ENCODE measurements around the gene DDX56. TPM values are rescaled to one million over a fixed set of nuclear protein-coding genes. Genes with fewer than 3 reads are reported as not detected.

DDX56 gene, protein sequence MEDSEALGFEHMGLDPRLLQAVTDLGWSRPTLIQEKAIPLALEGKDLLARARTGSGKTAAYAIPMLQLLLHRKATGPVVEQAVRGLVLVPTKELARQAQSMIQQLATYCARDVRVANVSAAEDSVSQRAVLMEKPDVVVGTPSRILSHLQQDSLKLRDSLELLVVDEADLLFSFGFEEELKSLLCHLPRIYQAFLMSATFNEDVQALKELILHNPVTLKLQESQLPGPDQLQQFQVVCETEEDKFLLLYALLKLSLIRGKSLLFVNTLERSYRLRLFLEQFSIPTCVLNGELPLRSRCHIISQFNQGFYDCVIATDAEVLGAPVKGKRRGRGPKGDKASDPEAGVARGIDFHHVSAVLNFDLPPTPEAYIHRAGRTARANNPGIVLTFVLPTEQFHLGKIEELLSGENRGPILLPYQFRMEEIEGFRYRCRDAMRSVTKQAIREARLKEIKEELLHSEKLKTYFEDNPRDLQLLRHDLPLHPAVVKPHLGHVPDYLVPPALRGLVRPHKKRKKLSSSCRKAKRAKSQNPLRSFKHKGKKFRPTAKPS
- total RNA-seq = 100 to 1,000 TPM in 1 of 2 experiments, 10 to 100 TPM in 1; 97.4 to 102 TPM

DNA sequence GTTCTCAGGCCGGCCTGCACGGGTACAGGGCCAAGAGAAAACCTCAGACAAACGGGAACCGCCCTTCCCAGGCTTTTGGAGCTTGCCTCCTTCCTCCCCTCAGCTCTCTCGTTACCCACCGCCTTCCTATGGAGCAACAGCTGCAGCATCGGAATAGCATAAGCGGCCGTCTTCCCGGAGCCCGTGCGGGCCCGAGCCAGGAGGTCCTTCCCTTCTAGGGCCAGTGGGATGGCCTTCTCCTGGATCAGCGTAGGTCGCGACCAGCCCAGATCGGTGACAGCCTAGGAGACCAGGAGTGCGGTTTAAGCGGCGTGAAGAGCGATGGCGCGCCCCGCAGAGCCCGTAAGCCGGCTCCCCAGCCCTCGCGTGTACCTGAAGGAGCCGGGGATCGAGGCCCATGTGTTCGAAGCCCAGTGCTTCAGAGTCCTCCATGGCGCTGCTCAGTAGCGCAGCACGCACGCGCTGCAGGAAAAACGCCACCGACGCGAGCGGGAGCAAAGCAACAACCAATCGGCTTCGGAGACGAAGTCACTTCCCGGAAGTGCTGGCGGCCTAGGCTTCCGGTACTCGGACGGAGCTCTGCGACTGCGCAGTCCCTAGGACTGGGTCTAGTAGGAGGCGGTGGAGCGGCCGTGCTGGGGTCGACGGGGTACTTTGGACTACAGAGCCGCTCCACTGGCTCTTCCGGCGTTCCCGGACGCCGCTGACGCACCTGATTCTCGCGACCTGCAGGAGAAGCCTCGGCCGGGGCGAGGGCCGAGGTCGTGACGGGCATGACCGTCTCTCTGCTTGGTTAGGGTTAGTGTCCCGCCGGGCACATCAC lies at the start of gene DDX56:
DDX56 (minus strand) TSS at position 445 of the 823 bp plus-strand sequence; CDS start at position 432, 13 bp downstream.
- ATAC-seq = peak; percentile 97
- Mint-ChIP-seq H3K4me1 (peaks cover 34% of the 10 kb centered on the region), H3K9me3 (ENCODE audit: low read depth) (no peaks in the 10 kb centered on the region), H3K27ac (peak within 1 kb of the TSS; percentile 91), H3K36me3 (peaks cover 47% of the 10 kb centered on the region), H3K27me3 (no peaks in the 10 kb centered on the region), H3K4me3 (peak within 1 kb of the TSS; percentile 85)
- peak; percentile 97 for DNase-seq
- CTCF ChIA-PET = interaction anchor here (0.7 to 2.1 kb wide), 10 partner anchors 9 to 563 kb away, joined by 3 to 20 read pairs (median 3); partner anchors contain the start of gene H2AZ2

DNA sequence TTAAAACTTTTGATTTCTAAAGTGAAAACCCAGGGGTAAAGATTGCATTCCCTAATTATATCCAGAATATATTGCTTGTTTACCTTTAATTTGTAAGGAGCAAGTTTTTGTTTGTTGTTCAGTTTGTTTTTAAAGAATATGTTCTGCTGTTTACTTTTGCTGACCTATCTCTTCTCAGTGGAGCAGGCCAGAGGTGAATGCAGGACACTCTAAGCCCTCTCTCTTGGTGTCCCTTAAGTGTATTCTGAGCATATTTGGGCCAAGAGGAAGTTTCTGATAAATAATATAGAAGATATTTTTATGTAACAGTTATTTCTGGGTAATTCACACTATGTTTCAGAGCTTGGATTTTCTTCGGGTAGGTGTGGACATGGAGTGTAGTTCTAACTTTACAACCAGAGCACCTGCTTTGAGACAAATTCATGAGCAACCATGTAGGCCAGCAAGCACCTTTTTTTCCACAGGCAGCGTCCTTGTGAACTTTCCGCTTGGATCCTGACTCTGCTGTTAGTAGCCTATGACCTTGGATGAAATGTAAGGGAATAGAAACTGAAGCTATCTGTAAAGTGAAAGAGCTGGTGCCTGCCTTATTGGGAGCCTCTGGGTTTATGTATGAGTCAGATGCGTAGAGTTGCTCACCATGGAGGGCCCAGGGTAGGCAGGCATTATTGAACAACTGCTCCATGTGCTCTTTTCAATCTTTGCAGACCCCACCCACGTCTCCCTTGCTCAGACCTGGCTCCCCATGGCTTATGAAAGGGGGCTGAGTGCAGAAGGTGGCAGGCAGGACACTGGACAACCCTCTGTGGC lies 48.8 kb upstream of the DDX56 start:
- Mint-ChIP-seq H3K27me3 (no peaks in the 10 kb centered on the region), H3K4me1 (peaks cover 91% of the 10 kb centered on the region), H3K9me3 (ENCODE audit: low read depth) (no peaks in the 10 kb centered on the region), H3K4me3 (peak overlapping the region; percentile 66), H3K36me3 (peaks cover 61% of the 10 kb centered on the region), H3K27ac (peak overlapping the region; percentile 99)
- peak; percentile 78 for DNase-seq
- ATAC-seq = peak; percentile 93
- CTCF ChIA-PET = interaction anchor here (0.6 to 8.9 kb wide), 7 partner anchors 9 to 1066 kb away, joined by 3 to 68 read pairs (median 4); partner anchors contain the start of gene OGDH

GRCh38 chr7:44621750-44622103 lies 48.0 kb upstream of the DDX56 start:
- Mint-ChIP-seq H3K36me3 (peaks cover 58% of the 10 kb centered on the region), H3K27me3 (no peaks in the 10 kb centered on the region), H3K4me3 (no peak overlapping the region), H3K4me1 (peaks cover 97% of the 10 kb centered on the region), H3K27ac (peak overlapping the region; percentile 99), H3K9me3 (ENCODE audit: low read depth) (no peaks in the 10 kb centered on the region)
- ATAC-seq (no peak), DNase-seq (no peak)
- CTCF ChIA-PET = interaction anchor here (0.9 to 8.9 kb wide), 2 partner anchors 17 to 1065 kb away, joined by 3 to 68 read pairs; no protein-coding TSS in a partner anchor

DNA sequence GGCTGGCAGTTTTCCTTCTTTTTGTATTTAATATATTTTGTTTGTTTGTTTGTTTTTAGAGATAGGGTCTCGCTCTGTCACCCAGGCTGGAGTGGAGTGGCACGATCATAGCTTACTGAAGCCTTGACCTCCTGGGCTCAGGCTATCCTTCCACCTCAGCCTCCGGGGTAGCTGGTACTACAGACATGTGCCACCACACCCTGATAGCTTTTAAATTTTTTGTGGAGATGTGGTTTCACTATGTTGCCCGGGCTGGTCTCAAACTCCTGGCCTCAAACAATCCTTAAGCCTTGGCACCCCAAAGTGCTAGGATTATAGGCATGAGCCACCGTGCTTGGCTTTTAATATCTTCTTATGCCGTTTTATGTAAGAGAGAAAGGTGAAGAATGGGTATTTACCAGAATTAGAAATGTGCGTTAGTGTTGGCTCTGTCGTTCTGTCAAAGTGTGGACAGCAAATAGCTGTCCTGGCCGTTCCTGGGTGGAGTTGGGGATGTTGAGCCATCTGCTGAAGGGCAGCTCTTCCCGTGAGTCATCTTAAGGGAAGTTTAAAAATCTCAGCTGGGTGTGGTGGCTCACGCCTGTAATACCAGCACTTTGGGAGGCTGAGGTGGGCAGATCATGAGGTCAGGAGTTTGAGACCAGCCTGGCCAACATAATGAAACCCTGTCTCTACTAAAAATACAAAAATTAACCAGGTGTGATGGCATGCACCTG lies 47.5 kb upstream of the DDX56 start:
- no peak for ATAC-seq
- peaks cover 53% of the 10 kb centered on the region for H3K36me3 Mint-ChIP-seq
- H3K4me1 Mint-ChIP-seq = peaks cover 92% of the 10 kb centered on the region
- peak overlapping the region; percentile 99 for H3K27ac Mint-ChIP-seq
- CTCF ChIA-PET = interaction anchor here (0.8 to 8.9 kb wide), 3 partner anchors 14 to 1064 kb away, joined by 3 to 68 read pairs (median 5); partner anchors contain the start of gene OGDH
- no peak for DNase-seq
- no peaks in the 10 kb centered on the region for H3K9me3 Mint-ChIP-seq (ENCODE audit: low read depth)
- no peak overlapping the region for H3K4me3 Mint-ChIP-seq
- no peaks in the 10 kb centered on the region for H3K27me3 Mint-ChIP-seq

GRCh38 chr7:44618753-44619152 lies 45.0 kb upstream of the DDX56 start:
- Mint-ChIP-seq H3K9me3 (ENCODE audit: low read depth) (no peaks in the 10 kb centered on the region), H3K4me1 (peaks cover 84% of the 10 kb centered on the region), H3K36me3 (peaks cover 40% of the 10 kb centered on the region), H3K4me3 (no peak overlapping the region), H3K27me3 (no peaks in the 10 kb centered on the region), H3K27ac (peak overlapping the region; percentile 85)
- CTCF ChIA-PET = interaction anchor here (4.5 kb wide), 1 partner anchor 12 kb away, joined by 20 read pairs; the partner anchor contains the start of gene OGDH
- no peak for DNase-seq
- no peak for ATAC-seq

DNA sequence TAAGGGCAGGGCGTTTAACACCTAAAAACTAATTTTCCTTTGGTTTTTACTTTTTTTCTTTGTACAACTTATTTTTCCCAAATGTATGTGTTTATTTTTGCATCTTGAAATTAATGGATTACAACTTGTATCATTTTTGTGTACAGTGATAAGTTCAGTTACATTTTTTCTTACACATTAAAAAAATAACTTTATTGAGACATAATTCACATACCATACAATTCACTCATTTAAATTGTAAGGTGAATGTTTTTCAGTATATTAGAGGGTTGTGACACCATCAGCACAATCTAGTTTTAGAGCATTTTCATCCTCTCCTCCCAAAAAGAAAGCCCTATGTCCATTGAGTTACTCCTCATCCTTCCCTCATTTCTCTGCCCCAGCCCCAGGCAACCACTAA lies 44.3 kb upstream of the DDX56 start:
- Mint-ChIP-seq H3K4me3 (no peak overlapping the region), H3K36me3 (peaks cover 38% of the 10 kb centered on the region), H3K4me1 (peaks cover 79% of the 10 kb centered on the region), H3K9me3 (ENCODE audit: low read depth) (no peaks in the 10 kb centered on the region), H3K27ac (peak overlapping the region; percentile 85), H3K27me3 (no peaks in the 10 kb centered on the region)
- ATAC-seq = no peak
- DNase-seq = no peak
- CTCF ChIA-PET = interaction anchor here (4.5 kb wide), 1 partner anchor 11 kb away, joined by 20 read pairs; the partner anchor contains the start of gene OGDH

- Mint-ChIP-seq H3K4me3 (no peak overlapping the region), H3K36me3 (peaks cover 36% of the 10 kb centered on the region), H3K9me3 (ENCODE audit: low read depth) (no peaks in the 10 kb centered on the region), H3K27ac (peak overlapping the region; percentile 85), H3K4me1 (peaks cover 74% of the 10 kb centered on the region), H3K27me3 (no peaks in the 10 kb centered on the region)
- CTCF ChIA-PET = interaction anchor here (1.1 to 4.5 kb wide), 4 partner anchors 10 to 22 kb away, joined by 3 to 20 read pairs (median 5); partner anchors contain the start of gene OGDH
- peak; percentile 55 for DNase-seq
- peak; percentile 71 for ATAC-seq
Observed at GRCh38 chr7:44617225-44617890, 43.6 kb upstream of the DDX56 start.

- Mint-ChIP-seq H3K27me3 (no peaks in the 10 kb centered on the region), H3K4me1 (peaks cover 71% of the 10 kb centered on the region), H3K27ac (no peak overlapping the region), H3K9me3 (ENCODE audit: low read depth) (no peaks in the 10 kb centered on the region), H3K36me3 (peaks cover 35% of the 10 kb centered on the region), H3K4me3 (no peak overlapping the region)
- ATAC-seq (no peak), DNase-seq (no peak)
- CTCF ChIA-PET = interaction anchor here (1.1 to 4.5 kb wide), 5 partner anchors 10 to 230 kb away, joined by 3 to 20 read pairs (median 4); partner anchors contain the start of gene OGDH
Observed at GRCh38 chr7:44616545-44616944, 42.8 kb upstream of the DDX56 start.

- Mint-ChIP-seq H3K27ac (peak overlapping the region; percentile 62), H3K27me3 (no peaks in the 10 kb centered on the region), H3K4me3 (no peak overlapping the region), H3K4me1 (peaks cover 65% of the 10 kb centered on the region), H3K36me3 (peaks cover 28% of the 10 kb centered on the region), H3K9me3 (ENCODE audit: low read depth) (no peaks in the 10 kb centered on the region)
- no peak for DNase-seq
- no peak for ATAC-seq
- CTCF ChIA-PET = interaction anchor here (1.1 to 4.5 kb wide), 2 partner anchors 9 to 230 kb away, joined by 4 to 20 read pairs; partner anchors contain the start of gene OGDH
Observed at GRCh38 chr7:44615793-44616192, 42.1 kb upstream of the DDX56 start.

GRCh38 chr7:44615149-44615611 lies 41.5 kb upstream of the DDX56 start:
- H3K27ac Mint-ChIP-seq = peak overlapping the region; percentile 62
- H3K4me3 Mint-ChIP-seq = no peak overlapping the region
- no peaks in the 10 kb centered on the region for H3K9me3 Mint-ChIP-seq (ENCODE audit: low read depth)
- H3K4me1 Mint-ChIP-seq = peaks cover 65% of the 10 kb centered on the region
- H3K27me3 Mint-ChIP-seq = no peaks in the 10 kb centered on the region
- peaks cover 26% of the 10 kb centered on the region for H3K36me3 Mint-ChIP-seq
- DNase-seq = peak; percentile 51
- CTCF ChIA-PET = interaction anchor here (2.5 to 4.5 kb wide), 2 partner anchors 7 to 8 kb away, joined by 6 to 20 read pairs; partner anchors contain the start of gene OGDH
- ATAC-seq = no peak

DNA sequence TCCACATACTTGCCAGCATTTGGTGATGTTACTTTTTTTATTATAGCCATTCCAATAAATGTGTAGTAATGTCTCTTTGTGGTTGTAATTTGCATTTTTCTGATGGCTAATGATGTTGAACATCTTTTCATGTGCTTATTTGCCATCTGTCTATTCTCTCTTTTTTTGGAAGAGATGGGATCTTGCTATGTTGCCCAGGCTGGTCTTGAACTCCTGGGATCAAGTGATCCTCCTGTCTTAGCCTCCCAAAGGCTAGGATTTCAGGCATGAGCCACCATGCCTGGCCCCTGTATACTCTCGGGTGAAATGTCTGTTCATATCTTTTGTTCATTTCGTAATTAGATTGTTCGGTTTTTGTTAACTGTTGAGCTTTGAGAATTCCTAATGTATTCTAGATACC lies 36.1 kb upstream of the DDX56 start:
- Mint-ChIP-seq H3K4me3 (no peak overlapping the region), H3K27ac (peak overlapping the region; percentile 56), H3K36me3 (peaks cover 24% of the 10 kb centered on the region), H3K9me3 (ENCODE audit: low read depth) (no peaks in the 10 kb centered on the region), H3K4me1 (peaks cover 62% of the 10 kb centered on the region), H3K27me3 (no peaks in the 10 kb centered on the region)
- ATAC-seq (no peak), DNase-seq (no peak)
- CTCF ChIA-PET = interaction anchor here (0.6 to 1.8 kb wide), 4 partner anchors 13 to 81 kb away, joined by 3 to 8 read pairs (median 4); no protein-coding TSS in a partner anchor
